ENCODE data around the gene TMEM222. TPM values are rescaled to one million over a fixed set of nuclear protein-coding genes. Genes with fewer than 3 reads are reported as not detected.
A peak's percentile ranks its signal among the peaks of the same experiment; 100 is the strongest.

The TMEM222 gene
- total and polyA plus RNA-seq, 10 of the 15 experiments (the other 5 are each of a cell fraction or from before 2014, with no cell fraction given) = 3.8 to 43.5 (median 35.4) TPM

DNA sequence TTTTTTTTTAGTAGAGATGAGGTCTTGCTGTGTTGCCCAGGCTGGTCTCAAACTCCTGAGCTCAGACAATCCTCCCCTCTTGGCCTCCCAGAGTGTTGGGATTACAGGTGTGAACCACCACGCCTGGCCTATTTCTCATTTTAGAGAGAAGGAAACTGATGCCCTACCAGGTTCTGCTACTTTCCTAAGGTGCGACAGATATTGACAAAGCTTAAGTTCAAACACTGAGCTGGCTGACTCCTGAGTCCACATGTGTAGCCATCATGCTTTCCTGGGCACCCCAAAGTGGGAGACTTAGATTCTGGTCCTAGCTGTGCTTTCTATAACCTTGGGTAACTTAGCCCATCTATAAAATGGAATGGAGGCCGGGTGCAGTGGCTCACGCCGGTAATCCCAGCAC, 5.1 kb upstream of the TMEM222 start (continued):
- TF ChIP-seq, protein P1, sequence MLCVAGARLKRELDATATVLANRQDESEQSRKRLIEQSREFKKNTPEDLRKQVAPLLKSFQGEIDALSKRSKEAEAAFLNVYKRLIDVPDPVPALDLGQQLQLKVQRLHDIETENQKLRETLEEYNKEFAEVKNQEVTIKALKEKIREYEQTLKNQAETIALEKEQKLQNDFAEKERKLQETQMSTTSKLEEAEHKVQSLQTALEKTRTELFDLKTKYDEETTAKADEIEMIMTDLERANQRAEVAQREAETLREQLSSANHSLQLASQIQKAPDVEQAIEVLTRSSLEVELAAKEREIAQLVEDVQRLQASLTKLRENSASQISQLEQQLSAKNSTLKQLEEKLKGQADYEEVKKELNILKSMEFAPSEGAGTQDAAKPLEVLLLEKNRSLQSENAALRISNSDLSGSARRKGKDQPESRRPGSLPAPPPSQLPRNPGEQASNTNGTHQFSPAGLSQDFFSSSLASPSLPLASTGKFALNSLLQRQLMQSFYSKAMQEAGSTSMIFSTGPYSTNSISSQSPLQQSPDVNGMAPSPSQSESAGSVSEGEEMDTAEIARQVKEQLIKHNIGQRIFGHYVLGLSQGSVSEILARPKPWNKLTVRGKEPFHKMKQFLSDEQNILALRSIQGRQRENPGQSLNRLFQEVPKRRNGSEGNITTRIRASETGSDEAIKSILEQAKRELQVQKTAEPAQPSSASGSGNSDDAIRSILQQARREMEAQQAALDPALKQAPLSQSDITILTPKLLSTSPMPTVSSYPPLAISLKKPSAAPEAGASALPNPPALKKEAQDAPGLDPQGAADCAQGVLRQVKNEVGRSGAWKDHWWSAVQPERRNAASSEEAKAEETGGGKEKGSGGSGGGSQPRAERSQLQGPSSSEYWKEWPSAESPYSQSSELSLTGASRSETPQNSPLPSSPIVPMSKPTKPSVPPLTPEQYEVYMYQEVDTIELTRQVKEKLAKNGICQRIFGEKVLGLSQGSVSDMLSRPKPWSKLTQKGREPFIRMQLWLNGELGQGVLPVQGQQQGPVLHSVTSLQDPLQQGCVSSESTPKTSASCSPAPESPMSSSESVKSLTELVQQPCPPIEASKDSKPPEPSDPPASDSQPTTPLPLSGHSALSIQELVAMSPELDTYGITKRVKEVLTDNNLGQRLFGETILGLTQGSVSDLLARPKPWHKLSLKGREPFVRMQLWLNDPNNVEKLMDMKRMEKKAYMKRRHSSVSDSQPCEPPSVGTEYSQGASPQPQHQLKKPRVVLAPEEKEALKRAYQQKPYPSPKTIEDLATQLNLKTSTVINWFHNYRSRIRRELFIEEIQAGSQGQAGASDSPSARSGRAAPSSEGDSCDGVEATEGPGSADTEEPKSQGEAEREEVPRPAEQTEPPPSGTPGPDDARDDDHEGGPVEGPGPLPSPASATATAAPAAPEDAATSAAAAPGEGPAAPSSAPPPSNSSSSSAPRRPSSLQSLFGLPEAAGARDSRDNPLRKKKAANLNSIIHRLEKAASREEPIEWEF (IDR thresholded peaks at IDR 0.05; ENCODE audit: insufficient replicate concordance, low read depth, low read length) = no peak
- TF ChIP-seq TAF1 (IDR thresholded peaks at IDR 0.05; ENCODE audit: borderline replicate concordance, low read depth, low read length) = no peak

GRCh38 chr1:27318136-27318535, 3.8 kb upstream of the TMEM222 start:
- RAD21 ChIA-PET (ENCODE audit: unreplicated experiment) = no interaction called here
- ATAC-seq = no peak
- Histone ChIP-seq H3K27me3 (replicated peaks in 1 of 2; ENCODE audit: control insufficient read depth in 2 of 2, insufficient read depth in 2 of 2, low read length in 1 of 2) (no peaks in the 10 kb centered on the region; a peak in 1 of 4 replicates), H3K79me2 (ENCODE audit: control insufficient read depth, insufficient read depth, low read length) (peaks cover 11% of the 10 kb centered on the region), H3K27ac (ENCODE audit: control insufficient read depth, insufficient read depth) (no peak overlapping the region), H3K4me2 (ENCODE audit: control insufficient read depth, insufficient read depth) (no peak overlapping the region), H3K9ac (ENCODE audit: control insufficient read depth, insufficient read depth, low read length) (no peak overlapping the region), H3K9me3 (replicated peaks; ENCODE audit: control insufficient read depth, insufficient read depth, low read length) (no peaks in the 10 kb centered on the region), H4K20me1 (ENCODE audit: control insufficient read depth, insufficient read depth) (no peaks in the 10 kb centered on the region), H3K4me3 (no peak overlapping the region), H2AFZ (ENCODE audit: control insufficient read depth, low read depth, low read length) (peak overlapping the region; percentile 15), H3K36me3 (ENCODE audit: control insufficient read depth in 2 of 2, insufficient read depth in 2 of 2, low read length in 1 of 2) (no peaks in the 10 kb centered on the region), H3K4me1 (ENCODE audit: control insufficient read depth, insufficient read depth, low read length) (no peaks in the 10 kb centered on the region)
- no TSS peak for BruUV-seq (replicated peaks)
- no peak for FAIRE-seq
- CTCF ChIA-PET = interaction anchor here (0.9 to 2.6 kb wide), 3 partner anchors 9 to 21 kb away, joined by 4 to 12 read pairs (median 4); no protein-coding TSS in a partner anchor
- WGBS (ENCODE audit: insufficient coverage, insufficient replicate concordance, low lambda C conversion rate, missing lambda C conversion rate) = 1% methylated on average over 4 of the region's 4 CpGs
- SMC1A ChIA-PET (ENCODE audit: uncharacterized antibody, unreplicated experiment) = interaction anchor here (0.9 to 1.6 kb wide), 2 partner anchors 22 to 68 kb away, joined by 3 read pairs; no protein-coding TSS in a partner anchor
- POLR2A ChIA-PET = interaction anchor here (0.7 kb wide), 1 partner anchor 61 kb away, joined by 14 read pairs; no protein-coding TSS in a partner anchor
- DNase-seq (ENCODE audit: low read depth, low spot score) = no peak
- in situ Hi-C loops (cut with MboI) (no loop called here), intact Hi-C loops (cut with micrococcal nuclease; ENCODE audit: unreplicated experiment) (no loop called here)
- TF ChIP-seq SPI1 (IDR thresholded peaks at IDR 0.05; ENCODE audit: borderline replicate concordance, insufficient read depth, low read depth, low read length) (no peak), NR2F1 (conservative IDR thresholded peaks at IDR 0.05) (no peak), STAT3 (IDR thresholded peaks at IDR 0.05; ENCODE audit: low read depth, low read length) (no peak), ESRRA (IDR thresholded peaks at IDR 0.05; ENCODE audit: low read length) (no peak), MXI1 (IDR thresholded peaks at IDR 0.05; ENCODE audit: low read depth, low read length) (no peak), TARDBP (IDR thresholded peaks at IDR 0.05; ENCODE audit: borderline replicate concordance) (no peak), ZNF622 (IDR thresholded peaks at IDR 0.05) (no peak), ZSCAN29 (IDR thresholded peaks at IDR 0.05) (no peak), TCF3 (IDR thresholded peaks at IDR 0.05; ENCODE audit: borderline replicate concordance, insufficient read depth, low read depth, low read length) (no peak), ZNF217 (IDR thresholded peaks at IDR 0.05) (no peak), GATAD2B (conservative IDR thresholded peaks at IDR 0.05; ENCODE audit: low read depth) (no peak), RELA (IDR thresholded peaks at IDR 0.05; ENCODE audit: borderline replicate concordance, partially characterized antibody) (no peak), MYB (IDR thresholded peaks at IDR 0.05; ENCODE audit: borderline replicate concordance, low read depth, low read length) (no peak)
- TF ChIP-seq, protein P2, sequence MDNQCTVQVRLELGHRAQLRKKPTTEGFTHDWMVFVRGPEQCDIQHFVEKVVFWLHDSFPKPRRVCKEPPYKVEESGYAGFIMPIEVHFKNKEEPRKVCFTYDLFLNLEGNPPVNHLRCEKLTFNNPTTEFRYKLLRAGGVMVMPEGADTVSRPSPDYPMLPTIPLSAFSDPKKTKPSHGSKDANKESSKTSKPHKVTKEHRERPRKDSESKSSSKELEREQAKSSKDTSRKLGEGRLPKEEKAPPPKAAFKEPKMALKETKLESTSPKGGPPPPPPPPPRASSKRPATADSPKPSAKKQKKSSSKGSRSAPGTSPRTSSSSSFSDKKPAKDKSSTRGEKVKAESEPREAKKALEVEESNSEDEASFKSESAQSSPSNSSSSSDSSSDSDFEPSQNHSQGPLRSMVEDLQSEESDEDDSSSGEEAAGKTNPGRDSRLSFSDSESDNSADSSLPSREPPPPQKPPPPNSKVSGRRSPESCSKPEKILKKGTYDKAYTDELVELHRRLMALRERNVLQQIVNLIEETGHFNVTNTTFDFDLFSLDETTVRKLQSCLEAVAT (IDR thresholded peaks at IDR 0.05) = no peak
- TF ChIP-seq, protein P3, sequence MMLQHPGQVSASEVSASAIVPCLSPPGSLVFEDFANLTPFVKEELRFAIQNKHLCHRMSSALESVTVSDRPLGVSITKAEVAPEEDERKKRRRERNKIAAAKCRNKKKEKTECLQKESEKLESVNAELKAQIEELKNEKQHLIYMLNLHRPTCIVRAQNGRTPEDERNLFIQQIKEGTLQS (IDR thresholded peaks at IDR 0.05; ENCODE audit: borderline replicate concordance, extremely low read depth, low read depth, low read length) = no peak

Measured in GM12878 (cell line).